Loucy (cell line): ENCODE measurements around the gene ANP32D.

Experiments
- H2AFZ ChIP-seq: fragments of 200-600 bp; sonication (generic); 2 replicates; pipeline ENCODE4 v1.6.0; 2016; ENCODE audit warnings: antibody characterized with exemption, mild to moderate bottlenecking, low read length, moderate library complexity
- H3F3A ChIP-seq: fragments of 200-600 bp; 2 replicates; pipeline ENCODE4 v1.6.0; 2016; ENCODE audit warnings: antibody characterized with exemption, low read depth, mild to moderate bottlenecking
- H3K27me3 ChIP-seq: fragments of 200-600 bp; sonication (generic); 2 replicates; pipeline ENCODE4 v1.6.1; 2014; ENCODE audit warnings: low read length, mild to moderate bottlenecking; ENCODE audit not compliant: insufficient read depth, poor library complexity, severe bottlenecking
- H3K36me3 ChIP-seq: fragments of 200-600 bp; sonication (generic); 2 replicates; pipeline ENCODE4 v1.6.1; 2016; ENCODE audit warnings: low read length; ENCODE audit not compliant: insufficient read depth
- H3K4me1 ChIP-seq: fragments of 200-600 bp; sonication (generic); 2 replicates; pipeline ENCODE4 v1.5.1; 2014; ENCODE audit warnings: low read length, mild to moderate bottlenecking; ENCODE audit not compliant: insufficient read depth, poor library complexity, severe bottlenecking
- H3K4me2 ChIP-seq: fragments of 200-600 bp; sonication (generic); 2 replicates; pipeline ENCODE4 v1.6.0; 2014; ENCODE audit warnings: antibody characterized with exemption, low read length, low read depth, mild to moderate bottlenecking; ENCODE audit not compliant: poor library complexity, severe bottlenecking
- H3K4me3 ChIP-seq: fragments of 200-600 bp; sonication (generic); 2 replicates; pipeline ENCODE4 v1.5.1; 2014; ENCODE audit warnings: low read length, mild to moderate bottlenecking, mixed read lengths; ENCODE audit not compliant: poor library complexity, severe bottlenecking
- H3K79me2 ChIP-seq: fragments of 200-600 bp; sonication (generic); 2 replicates; pipeline ENCODE4 v1.6.1; 2014; ENCODE audit warnings: low read length; ENCODE audit not compliant: insufficient read depth
- H3K9ac ChIP-seq: fragments of 200-600 bp; sonication (generic); 2 replicates; pipeline ENCODE4 v1.6.0; 2014; ENCODE audit warnings: mild to moderate bottlenecking, low read depth, low read length, moderate library complexity; ENCODE audit not compliant: poor library complexity, severe bottlenecking
- H3K9me2 ChIP-seq: fragments of 200-600 bp; sonication (generic); replicated peaks from 2 replicates; pipeline ENCODE4 v1.6.1; 2016; ENCODE audit warnings: low read depth, low read length, mixed read lengths
- H3K9me3 ChIP-seq: fragments of 200-600 bp; sonication (generic); 2 replicates; pipeline ENCODE4 v1.6.1; 2014; ENCODE audit warnings: mild to moderate bottlenecking, antibody characterized with exemption, low read length, low read depth; ENCODE audit not compliant: insufficient read depth
- H4K20me1 ChIP-seq: fragments of 200-600 bp; sonication (generic); 2 replicates; pipeline ENCODE4 v1.6.0; 2014; ENCODE audit warnings: antibody characterized with exemption, low read length, mild to moderate bottlenecking; ENCODE audit not compliant: insufficient read depth, poor library complexity, severe bottlenecking
- CTCF ChIP-seq: fragments of 200-600 bp; sonication (generic); conservative IDR thresholded peaks from 2 replicates; pipeline ENCODE4 v1.5.1; 2014; ENCODE audit warnings: mild to moderate bottlenecking, antibody characterized with exemption, low read length
- EZH2phosphoT487 ChIP-seq: fragments of 200-600 bp; IDR thresholded peaks from 2 replicates; pipeline ENCODE4 v1.6.1; 2018; ENCODE audit warnings: antibody characterized with exemption, mild to moderate bottlenecking, moderate library complexity, borderline replicate concordance

Gene ANP32D

GRCh38 chr12:48441069-48441468, 31.3 kb upstream of the ANP32D start:
- H3K9me3 ChIP-seq, result no peaks in the 10 kb centered on the region
- no peaks in the 10 kb centered on the region for H3K4me1 ChIP-seq
- H3K36me3 ChIP-seq, result no peaks in the 10 kb centered on the region
- H3F3A ChIP-seq, result no peaks in the 10 kb centered on the region
- TF ChIP-seq CTCF, result no peak
- no peak for TF ChIP-seq EZH2phosphoT487
- H4K20me1 ChIP-seq, result no peaks in the 10 kb centered on the region
- H3K4me3 ChIP-seq, result no peak overlapping the region
- no peaks in the 10 kb centered on the region for H3K79me2 ChIP-seq
- no peak overlapping the region for H3K4me2 ChIP-seq
- no peaks in the 10 kb centered on the region for H3K9me2 ChIP-seq
- H2AFZ ChIP-seq, result no peak overlapping the region
- no peaks in the 10 kb centered on the region for H3K27me3 ChIP-seq
- H3K9ac ChIP-seq, result no peak overlapping the region

GRCh38 chr12:48442179-48442847, 30.0 kb upstream of the ANP32D start:
- no peaks in the 10 kb centered on the region for H3K27me3 ChIP-seq
- H3K4me2 ChIP-seq, result no peak overlapping the region
- TF ChIP-seq CTCF (peak; percentile 54), EZH2phosphoT487 (no peak)
- H3K4me3 ChIP-seq, result no peak overlapping the region
- H3K79me2 ChIP-seq, result no peaks in the 10 kb centered on the region
- no peaks in the 10 kb centered on the region for H3K9me3 ChIP-seq
- no peaks in the 10 kb centered on the region for H3K36me3 ChIP-seq
- no peaks in the 10 kb centered on the region for H3K4me1 ChIP-seq
- no peaks in the 10 kb centered on the region for H3K9me2 ChIP-seq
- H2AFZ ChIP-seq, result no peak overlapping the region
- no peaks in the 10 kb centered on the region for H4K20me1 ChIP-seq
- H3K9ac ChIP-seq, result no peak overlapping the region
- no peaks in the 10 kb centered on the region for H3F3A ChIP-seq

- no peak overlapping the region for H2AFZ ChIP-seq
- no peaks in the 10 kb centered on the region for H4K20me1 ChIP-seq
- H3K9me2 ChIP-seq, result no peaks in the 10 kb centered on the region
- no peaks in the 10 kb centered on the region for H3K27me3 ChIP-seq
- no peaks in the 10 kb centered on the region for H3K79me2 ChIP-seq
- no peaks in the 10 kb centered on the region for H3K4me1 ChIP-seq
- no peak overlapping the region for H3K4me2 ChIP-seq
- H3K9ac ChIP-seq, result no peak overlapping the region
- no peak overlapping the region for H3K4me3 ChIP-seq
- H3K36me3 ChIP-seq, result no peaks in the 10 kb centered on the region
- no peaks in the 10 kb centered on the region for H3F3A ChIP-seq
- H3K9me3 ChIP-seq, result no peaks in the 10 kb centered on the region
- TF ChIP-seq EZH2phosphoT487 (no peak), CTCF (no peak)
Measured at GRCh38 chr12:48445538-48445937, 26.8 kb upstream of the ANP32D start.
